Measurements from ENCODE around the gene IL17A.

DNA sequence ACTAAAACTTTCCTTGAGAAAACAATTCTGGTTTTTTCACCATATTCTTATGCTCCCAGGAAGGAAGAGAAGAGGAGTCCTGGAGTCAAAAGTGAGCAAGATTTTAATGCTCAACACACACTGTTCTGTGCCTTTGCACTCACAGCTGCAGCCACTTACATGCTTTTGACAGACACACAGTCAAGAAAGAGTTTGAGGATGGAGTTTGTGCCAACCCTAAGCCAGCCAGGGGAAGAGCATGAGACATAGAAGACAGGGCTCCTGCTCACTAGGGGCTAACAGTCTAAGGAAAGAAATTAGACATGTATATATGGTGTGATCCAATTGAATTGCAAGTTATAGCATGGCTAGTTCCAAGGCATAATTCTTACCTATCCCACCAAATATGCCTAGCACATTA, 37.1 kb upstream of the IL17A start:
- TF ChIP-seq, protein P1, sequence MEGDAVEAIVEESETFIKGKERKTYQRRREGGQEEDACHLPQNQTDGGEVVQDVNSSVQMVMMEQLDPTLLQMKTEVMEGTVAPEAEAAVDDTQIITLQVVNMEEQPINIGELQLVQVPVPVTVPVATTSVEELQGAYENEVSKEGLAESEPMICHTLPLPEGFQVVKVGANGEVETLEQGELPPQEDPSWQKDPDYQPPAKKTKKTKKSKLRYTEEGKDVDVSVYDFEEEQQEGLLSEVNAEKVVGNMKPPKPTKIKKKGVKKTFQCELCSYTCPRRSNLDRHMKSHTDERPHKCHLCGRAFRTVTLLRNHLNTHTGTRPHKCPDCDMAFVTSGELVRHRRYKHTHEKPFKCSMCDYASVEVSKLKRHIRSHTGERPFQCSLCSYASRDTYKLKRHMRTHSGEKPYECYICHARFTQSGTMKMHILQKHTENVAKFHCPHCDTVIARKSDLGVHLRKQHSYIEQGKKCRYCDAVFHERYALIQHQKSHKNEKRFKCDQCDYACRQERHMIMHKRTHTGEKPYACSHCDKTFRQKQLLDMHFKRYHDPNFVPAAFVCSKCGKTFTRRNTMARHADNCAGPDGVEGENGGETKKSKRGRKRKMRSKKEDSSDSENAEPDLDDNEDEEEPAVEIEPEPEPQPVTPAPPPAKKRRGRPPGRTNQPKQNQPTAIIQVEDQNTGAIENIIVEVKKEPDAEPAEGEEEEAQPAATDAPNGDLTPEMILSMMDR (conservative IDR thresholded peaks at IDR 0.05 in 1 of 2, IDR thresholded peaks at IDR 0.05 in 1 of 2; ENCODE audit: low read depth in 1 of 2, low read length in 2 of 2), result no peak
- no peak for TF ChIP-seq EZH2 (IDR thresholded peaks at IDR 0.05; ENCODE audit: low read length, missing control alignments)
